Lung (tissue), 12 donors: ENCODE data around the gene MBOAT1. TPM values are rescaled to one million over a fixed set of nuclear protein-coding genes. Genes with fewer than 3 reads are reported as not detected.
"Not testable (repeated sequence)": the region's sequence is repeated elsewhere in the genome, so short reads cannot be mapped to it uniquely, and the experiment has no call there.

Experiments
- ATAC-seq: fragments of 200-7000 bp; cut with Tn5 transposase; one replicate; pipeline ENCODE4 v1.9.1; 2020; ENCODE audit warnings: moderate number of reproducible peaks; ENCODE audit not compliant: insufficient read depth, low FRiP score
- DNase-seq, 3 donors: peaks; one replicate each; pipeline ENCODE4 v3.0.0-alpha.2; 2013 to 2017
- H3K27ac ChIP-seq, 2 donors: one replicate each; pipeline ENCODE4 v1.5.1; 2013; ENCODE audit warnings: mild to moderate bottlenecking in 2 of 2, moderate library complexity in 2 of 2, control low read depth in 1 of 2, inconsistent platforms in 1 of 2, low read depth in 1 of 2, low read length in 1 of 2
- H3K27me3 ChIP-seq, 3 donors: one replicate each; pipeline ENCODE4 v1.5.1; 2013; ENCODE audit warnings: low read length in 2 of 3; ENCODE audit not compliant: control insufficient read depth in 3 of 3, insufficient read depth in 3 of 3
- H3K36me3 ChIP-seq, 4 donors: one replicate each; pipeline ENCODE4 v1.5.1; 2013; ENCODE audit warnings: low read length in 4 of 4, mild to moderate bottlenecking in 1 of 4, moderate library complexity in 1 of 4; ENCODE audit not compliant: control insufficient read depth in 4 of 4, insufficient read depth in 4 of 4
- H3K4me1 ChIP-seq, 5 donors: one replicate each; pipeline ENCODE4 v1.5.1; 2013; ENCODE audit warnings: low read length in 5 of 5, mild to moderate bottlenecking in 2 of 5, moderate library complexity in 1 of 5; ENCODE audit not compliant: control insufficient read depth in 5 of 5, insufficient read depth in 5 of 5
- H3K4me3 ChIP-seq: one replicate; pipeline ENCODE4 v1.5.1; 2013; ENCODE audit warnings: mild to moderate bottlenecking, control low read depth, moderate library complexity
- H3K9ac ChIP-seq, 2 donors: one replicate each; pipeline ENCODE4 v1.5.1; 2013; ENCODE audit warnings: low read length in 2 of 2, control low read depth in 1 of 2; ENCODE audit not compliant: insufficient read depth in 1 of 2
- H3K9me3 ChIP-seq, 4 donors: one replicate each; pipeline ENCODE4 v1.5.1; 2013; ENCODE audit warnings: low read length in 3 of 4, mild to moderate bottlenecking in 1 of 4, moderate library complexity in 1 of 4; ENCODE audit not compliant: control insufficient read depth in 4 of 4, insufficient read depth in 3 of 4
- WGBS, 2 donors: extraction: QIAGEN DNeasy Blood & Tissue Kit; methylation state at CpG; one replicate each; pipeline ENCODE4 v1.1.7; 2013; 5-methylcytosine and 5-hydroxymethylcytosine counted together
- polyA plus RNA-seq, 2 donors: library from polyadenylated mRNA; stranded (reverse); fragments of 200-250 nt; gene quantifications; one replicate each; pipeline ENCODE4 v1.2.1, GENCODE V29; 2013
- total RNA-seq, 2 donors: library from RNA; depleted of rRNA in 1 of 2; stranded (reverse); fragments of >200 nt in 1 of 2; gene quantifications; one replicate each; pipeline ENCODE4 v1.2.1, GENCODE V29; 2014 to 2021
- TF ChIP-seq, protein P1 (sequence below): IDR thresholded peaks from 2 replicates; pipeline ENCODE4 v1.5.1; 2012; ENCODE audit warnings: mild to moderate bottlenecking; ENCODE audit errors: control extremely low read depth, extremely low read depth
- donor health status: control.
- donor health status: control.
- donor health status: Bipolar disorder and iron deficiency.
- donor health status: healthy.
- donor health status: DM: yes; HTN: yes; CAD: no.

MBOAT1 gene
- total and polyA plus RNA-seq, 4 donors, result 2.3 to 27.4 (median 8.7) TPM

DNA sequence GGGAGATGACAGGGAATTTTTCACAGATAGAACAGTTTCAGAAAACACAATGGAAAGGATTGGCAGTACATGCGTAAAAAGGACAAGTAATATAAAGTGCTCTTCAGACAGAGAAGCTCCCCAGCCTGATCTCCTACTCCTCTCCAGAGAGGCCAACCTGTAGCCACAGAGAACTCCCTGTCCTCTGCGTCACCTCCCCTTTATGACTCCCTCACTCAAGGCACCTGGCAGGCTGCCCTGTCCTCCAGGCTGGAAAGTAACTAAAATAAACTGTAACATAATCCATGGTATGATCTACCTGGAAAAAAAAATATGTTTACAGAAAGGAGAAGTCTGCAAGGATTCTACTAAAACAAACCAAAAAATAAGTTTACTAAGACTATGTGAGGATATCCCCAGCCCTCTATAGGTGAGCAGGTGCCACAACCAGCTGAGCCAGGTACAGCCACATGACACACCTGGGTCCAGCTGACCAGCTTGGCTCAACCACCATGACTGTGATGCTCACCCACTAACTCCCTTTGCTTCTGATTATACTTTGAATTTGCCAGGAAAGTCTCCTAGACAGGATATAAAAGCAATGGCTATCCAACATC, 29.2 kb downstream of the MBOAT1 start:
- DNase-seq, result peak; percentile 26 to 67 (median 28)
- Histone ChIP-seq H3K9ac (no peak overlapping the region), H3K27me3 (no peaks in the 10 kb centered on the region), H3K27ac (peak overlapping the region in 1 of 2 donors; percentile 63), H3K4me3 (no peak overlapping the region), H3K9me3 (peaks cover 0 to 3% (median 0%) of the 10 kb centered on the region in 4 donors), H3K4me1 (peaks cover 0 to 10% (median 0%) of the 10 kb centered on the region in 5 donors), H3K36me3 (peaks cover 0 to 3% (median 0%) of the 10 kb centered on the region in 4 donors)
- TF ChIP-seq, protein P1, sequence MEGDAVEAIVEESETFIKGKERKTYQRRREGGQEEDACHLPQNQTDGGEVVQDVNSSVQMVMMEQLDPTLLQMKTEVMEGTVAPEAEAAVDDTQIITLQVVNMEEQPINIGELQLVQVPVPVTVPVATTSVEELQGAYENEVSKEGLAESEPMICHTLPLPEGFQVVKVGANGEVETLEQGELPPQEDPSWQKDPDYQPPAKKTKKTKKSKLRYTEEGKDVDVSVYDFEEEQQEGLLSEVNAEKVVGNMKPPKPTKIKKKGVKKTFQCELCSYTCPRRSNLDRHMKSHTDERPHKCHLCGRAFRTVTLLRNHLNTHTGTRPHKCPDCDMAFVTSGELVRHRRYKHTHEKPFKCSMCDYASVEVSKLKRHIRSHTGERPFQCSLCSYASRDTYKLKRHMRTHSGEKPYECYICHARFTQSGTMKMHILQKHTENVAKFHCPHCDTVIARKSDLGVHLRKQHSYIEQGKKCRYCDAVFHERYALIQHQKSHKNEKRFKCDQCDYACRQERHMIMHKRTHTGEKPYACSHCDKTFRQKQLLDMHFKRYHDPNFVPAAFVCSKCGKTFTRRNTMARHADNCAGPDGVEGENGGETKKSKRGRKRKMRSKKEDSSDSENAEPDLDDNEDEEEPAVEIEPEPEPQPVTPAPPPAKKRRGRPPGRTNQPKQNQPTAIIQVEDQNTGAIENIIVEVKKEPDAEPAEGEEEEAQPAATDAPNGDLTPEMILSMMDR, result no peak
- WGBS, 2 donors, result 73 to 87% methylated on average over 2 of the region's 2 CpGs
- ATAC-seq, result no peak

DNA sequence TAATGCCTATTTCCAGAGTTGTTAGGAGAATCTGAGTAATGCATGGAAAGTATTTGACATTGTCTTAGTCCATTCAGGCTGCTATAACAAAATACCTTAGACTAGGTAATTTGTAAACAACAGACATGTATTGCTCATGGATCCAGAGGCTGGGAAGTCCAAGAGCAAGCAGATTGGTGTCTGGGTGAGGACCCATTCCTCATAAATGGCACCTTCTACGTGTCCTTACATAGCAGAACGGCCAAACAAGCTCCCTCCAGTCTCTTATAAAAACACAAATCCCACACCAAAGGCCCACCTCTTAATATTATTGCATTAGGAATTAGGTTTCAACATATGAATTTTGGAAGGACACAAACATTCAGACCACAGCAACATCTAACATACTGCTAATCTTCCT, 30.2 kb downstream of the MBOAT1 start:
- Histone ChIP-seq H3K9me3 (peaks cover 0 to 3% (median 0%) of the 10 kb centered on the region in 4 donors), H3K9ac (no peak overlapping the region), H3K4me1 (peaks cover 0 to 10% (median 0%) of the 10 kb centered on the region in 5 donors), H3K36me3 (peaks cover 0 to 3% (median 0%) of the 10 kb centered on the region in 4 donors), H3K27me3 (no peaks in the 10 kb centered on the region), H3K4me3 (no peak overlapping the region), H3K27ac (peak overlapping the region in 1 of 2 donors; percentile 63)
- no peak for ATAC-seq
- TF ChIP-seq, protein P1, result no peak
- no peak for DNase-seq
- 95 to 98% methylated on average over 2 of the region's 2 CpGs for WGBS, 2 donors

DNA sequence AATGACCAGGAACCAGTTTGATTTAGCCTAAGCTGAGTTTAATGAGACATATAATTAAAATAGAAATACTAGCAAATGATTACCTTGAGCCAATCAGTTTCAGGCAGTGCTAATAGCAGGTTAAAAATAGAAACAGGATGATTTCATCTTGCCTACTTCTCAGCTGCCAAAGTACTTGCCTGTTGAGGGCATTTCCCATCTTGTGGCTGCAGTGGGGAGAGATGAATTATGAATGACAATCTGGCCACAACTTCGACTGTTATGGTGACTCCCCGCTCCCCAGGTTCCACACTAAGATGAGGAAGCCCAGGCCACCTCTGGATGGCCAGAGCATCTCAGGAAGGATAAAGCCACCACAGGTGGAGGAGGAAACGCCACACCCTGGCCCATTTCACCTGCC, 31.3 kb downstream of the MBOAT1 start:
- ATAC-seq (no peak), DNase-seq (no peak)
- peak overlapping the region in 1 of 2 donors; percentile 55 for H3K27ac ChIP-seq
- 44 to 64% methylated on average over 3 of the region's 3 CpGs for WGBS, 2 donors
- H3K9me3 ChIP-seq, result peaks cover 0 to 3% (median 0%) of the 10 kb centered on the region in 4 donors
- H3K9ac ChIP-seq, result no peak overlapping the region
- peaks cover 0 to 10% (median 0%) of the 10 kb centered on the region in 5 donors for H3K4me1 ChIP-seq
- H3K4me3 ChIP-seq, result no peak overlapping the region
- no peaks in the 10 kb centered on the region for H3K27me3 ChIP-seq
- no peaks in the 10 kb centered on the region for H3K36me3 ChIP-seq
- TF ChIP-seq, protein P1, result no peak

DNA sequence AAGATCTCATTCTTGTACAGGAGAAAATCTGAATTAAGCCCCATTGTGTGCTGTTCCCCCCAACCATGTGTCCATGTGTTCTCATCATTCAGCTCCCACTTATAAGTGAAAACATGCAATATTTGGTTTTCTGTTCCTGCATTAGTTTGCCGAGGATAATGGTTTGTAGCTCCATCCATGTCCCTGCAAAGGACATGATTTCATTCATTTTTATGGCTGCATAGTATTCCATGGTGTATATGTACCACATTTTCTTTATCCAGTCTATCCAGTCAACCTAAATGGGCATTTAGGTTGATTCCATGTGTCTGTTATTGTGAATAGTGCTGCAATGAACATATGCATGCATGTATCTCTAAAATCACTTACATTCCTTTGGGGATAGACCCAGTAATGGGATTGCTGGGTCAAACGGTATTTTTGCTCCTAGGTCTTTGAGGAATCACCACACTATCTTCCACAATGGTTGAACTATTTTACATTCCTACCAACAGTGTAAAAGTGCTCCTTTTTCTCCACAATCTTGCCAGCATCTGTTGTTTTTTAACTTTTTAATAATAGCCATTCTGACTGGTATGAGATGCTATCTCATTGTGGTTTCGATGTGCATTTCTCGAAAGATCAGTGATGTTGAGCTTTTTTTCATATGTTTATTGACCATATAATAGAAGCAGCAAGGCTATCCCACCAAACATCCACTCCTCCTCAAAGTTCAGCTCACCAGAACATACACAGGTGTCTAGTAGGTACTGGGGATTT, 32.8 kb downstream of the MBOAT1 start:
- WGBS, 2 donors, result 70 to 82% methylated on average over 4 of the region's 4 CpGs
- not testable (repeated sequence) for H3K4me3 ChIP-seq, H3K27me3 ChIP-seq, H3K9me3 ChIP-seq, ATAC-seq, H3K9ac ChIP-seq, H3K27ac ChIP-seq, H3K36me3 ChIP-seq, DNase-seq
- peaks cover 0 to 10% (median 0%) of the 10 kb centered on the region in 5 donors for H3K4me1 ChIP-seq
